SU-DHL-6 (cell line): ENCODE results near the gene KRTAP4-5.

ENCODE experiments used
- H2AFZ ChIP-seq: fragments of 200-600 bp; sonication (generic); 2 replicates; pipeline ENCODE4 v1.6.1; 2014; ENCODE audit warnings: low read depth, mild to moderate bottlenecking, moderate library complexity, mixed read lengths, antibody characterized with exemption, low read length; ENCODE audit not compliant: severe bottlenecking
- H3F3A ChIP-seq: fragments of 200-600 bp; shearing (Covaris generic); 2 replicates; pipeline ENCODE4 v1.6.0; 2016; ENCODE audit warnings: antibody characterized with exemption, mild to moderate bottlenecking; ENCODE audit not compliant: insufficient read depth
- H3K27ac ChIP-seq: fragments of 200-600 bp; sonication (generic); 2 replicates; pipeline ENCODE4 v1.5.1; 2016; ENCODE audit warnings: low read depth, mild to moderate bottlenecking, low read length, moderate library complexity, mixed read lengths
- H3K27me3 ChIP-seq: fragments of 200-600 bp; sonication (generic), shearing (Covaris generic); 2 replicates; pipeline ENCODE4 v1.6.0; 2014; ENCODE audit warnings: mild to moderate bottlenecking, low read length
- H3K36me3 ChIP-seq: fragments of 200-600 bp; sonication (generic); 2 replicates; pipeline ENCODE4 v1.6.1; 2014; ENCODE audit warnings: mild to moderate bottlenecking, low read length, mixed read lengths
- H3K4me2 ChIP-seq: fragments of 300-600, 200-600 bp; shearing (Covaris generic), sonication (generic); 2 replicates; pipeline ENCODE4 v1.6.0; 2014; ENCODE audit warnings: low read length, low read depth, mild to moderate bottlenecking; ENCODE audit not compliant: poor library complexity, severe bottlenecking
- H3K4me3 ChIP-seq: fragments of 200-600 bp; sonication (generic); 2 replicates; pipeline ENCODE4 v1.5.1; 2014; ENCODE audit warnings: antibody characterized with exemption, low read length, mild to moderate bottlenecking, mixed read lengths; ENCODE audit not compliant: insufficient read depth, poor library complexity, severe bottlenecking
- H3K79me2 ChIP-seq: fragments of 200-600 bp; sonication (generic); 2 replicates; pipeline ENCODE4 v1.6.1; 2014; ENCODE audit warnings: mild to moderate bottlenecking, low read length, moderate library complexity; ENCODE audit not compliant: insufficient read depth
- H3K9ac ChIP-seq: fragments of 200-600 bp; sonication (generic); 2 replicates; pipeline ENCODE4 v1.7.0; 2014; ENCODE audit warnings: mild to moderate bottlenecking, low read length
- H3K9me2 ChIP-seq: fragments of 200-600 bp; sonication (generic); replicated peaks from 2 replicates; pipeline ENCODE4 v1.6.1; 2014; ENCODE audit warnings: low read length; ENCODE audit not compliant: insufficient read depth
- H3K9me3 ChIP-seq: fragments of 200-600 bp; sonication (generic); 2 replicates; pipeline ENCODE4 v1.6.1; 2014; ENCODE audit warnings: low read length, mixed read lengths; ENCODE audit not compliant: insufficient read depth
- H4K20me1 ChIP-seq: fragments of 200-600 bp; sonication (generic); 2 replicates; pipeline ENCODE4 v1.6.1; 2014; ENCODE audit warnings: low read depth, mild to moderate bottlenecking, antibody characterized with exemption, low read length, moderate library complexity, mixed read lengths
- EZH2phosphoT487 ChIP-seq: fragments of 200-600 bp; sonication (generic), shearing (Covaris generic); conservative IDR thresholded peaks from 2 replicates; pipeline ENCODE4 v1.6.1; 2018; ENCODE audit warnings: mild to moderate bottlenecking, antibody characterized with exemption, low read length, moderate library complexity, mixed read lengths
- TF ChIP-seq, protein P1 (sequence below): fragments of 200-600 bp; sonication (generic); IDR thresholded peaks from one replicate; pipeline ENCODE4 v1.5.1; 2017; ENCODE audit warnings: antibody characterized with exemption, mild to moderate bottlenecking, low read length, moderate library complexity; ENCODE audit not compliant: insufficient read depth, poor library complexity, severe bottlenecking

KRTAP4-5 gene

DNA sequence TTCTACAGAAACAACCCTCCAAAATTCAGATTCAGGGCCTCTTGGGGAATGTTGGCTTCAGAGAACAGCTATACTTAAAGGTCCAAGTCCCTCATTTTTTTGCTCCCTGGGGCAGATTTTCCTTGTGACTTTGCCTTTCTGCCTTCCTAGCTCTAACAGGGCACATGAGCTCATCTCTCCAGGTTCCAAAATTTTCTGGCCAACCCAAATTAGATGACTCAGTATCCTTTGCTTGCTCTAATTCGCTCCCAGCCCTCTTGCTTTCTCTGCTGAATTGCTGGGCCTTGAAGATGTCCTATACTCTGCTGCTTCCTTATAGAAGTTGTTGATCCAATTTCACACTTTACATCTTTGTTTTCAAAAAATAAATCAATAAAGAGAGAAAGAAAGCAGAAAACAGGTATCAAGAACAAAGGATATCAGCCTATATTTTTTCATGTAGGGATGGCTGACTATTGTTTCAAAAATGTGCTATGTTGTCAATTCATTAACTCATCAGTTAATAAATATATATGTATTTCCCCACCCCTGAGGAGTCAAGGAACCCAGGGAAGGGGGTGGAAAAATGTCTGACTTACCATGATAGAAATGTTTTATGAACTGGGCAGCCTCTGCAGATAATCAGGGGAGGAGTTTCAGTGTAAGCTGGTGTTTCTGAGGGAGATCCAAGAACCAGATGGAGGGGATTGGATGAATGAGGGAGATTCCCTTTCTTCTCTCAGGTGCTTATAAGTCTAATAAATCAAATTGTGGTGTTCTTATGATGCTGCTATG lies 29.4 kb upstream of the KRTAP4-5 start:
- Histone ChIP-seq H3K4me3 (no peak overlapping the region), H3K9me3 (no peaks in the 10 kb centered on the region), H3K9ac (no peak overlapping the region), H3K79me2 (no peaks in the 10 kb centered on the region), H2AFZ (no peak overlapping the region), H3F3A (no peaks in the 10 kb centered on the region), H3K9me2 (no peaks in the 10 kb centered on the region), H3K27ac (no peak overlapping the region), H3K4me2 (no peak overlapping the region), H4K20me1 (no peaks in the 10 kb centered on the region), H3K27me3 (0 out of 2 replicates have a peak, but pooled peaks cover 3% of the 10 kb centered on the region), H3K36me3 (no peaks in the 10 kb centered on the region)
- TF ChIP-seq EZH2phosphoT487 = no peak
- TF ChIP-seq, protein P1, sequence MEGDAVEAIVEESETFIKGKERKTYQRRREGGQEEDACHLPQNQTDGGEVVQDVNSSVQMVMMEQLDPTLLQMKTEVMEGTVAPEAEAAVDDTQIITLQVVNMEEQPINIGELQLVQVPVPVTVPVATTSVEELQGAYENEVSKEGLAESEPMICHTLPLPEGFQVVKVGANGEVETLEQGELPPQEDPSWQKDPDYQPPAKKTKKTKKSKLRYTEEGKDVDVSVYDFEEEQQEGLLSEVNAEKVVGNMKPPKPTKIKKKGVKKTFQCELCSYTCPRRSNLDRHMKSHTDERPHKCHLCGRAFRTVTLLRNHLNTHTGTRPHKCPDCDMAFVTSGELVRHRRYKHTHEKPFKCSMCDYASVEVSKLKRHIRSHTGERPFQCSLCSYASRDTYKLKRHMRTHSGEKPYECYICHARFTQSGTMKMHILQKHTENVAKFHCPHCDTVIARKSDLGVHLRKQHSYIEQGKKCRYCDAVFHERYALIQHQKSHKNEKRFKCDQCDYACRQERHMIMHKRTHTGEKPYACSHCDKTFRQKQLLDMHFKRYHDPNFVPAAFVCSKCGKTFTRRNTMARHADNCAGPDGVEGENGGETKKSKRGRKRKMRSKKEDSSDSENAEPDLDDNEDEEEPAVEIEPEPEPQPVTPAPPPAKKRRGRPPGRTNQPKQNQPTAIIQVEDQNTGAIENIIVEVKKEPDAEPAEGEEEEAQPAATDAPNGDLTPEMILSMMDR = no peak

DNA sequence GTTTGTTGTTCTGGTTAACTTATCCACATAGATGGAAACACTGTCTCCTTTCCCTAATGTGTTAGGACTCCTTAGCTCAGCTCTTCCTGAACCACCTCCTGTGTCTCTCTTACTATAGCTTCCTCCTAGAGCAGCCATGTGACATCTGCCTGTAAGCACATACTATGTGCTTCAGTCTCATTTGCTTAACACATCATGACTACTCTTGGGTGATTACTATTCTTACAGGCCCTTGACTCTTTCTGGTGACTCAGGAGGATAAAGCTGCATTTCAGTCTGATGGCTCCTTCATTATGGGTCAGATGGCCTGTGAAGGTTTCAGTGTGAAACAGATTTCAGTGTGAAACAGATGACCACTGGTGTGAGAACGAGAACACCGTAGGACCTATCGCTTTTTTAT lies 28.7 kb upstream of the KRTAP4-5 start:
- no peaks in the 10 kb centered on the region for H3F3A ChIP-seq
- no peak overlapping the region for H3K9ac ChIP-seq
- H3K36me3 ChIP-seq = no peaks in the 10 kb centered on the region
- no peak for TF ChIP-seq EZH2phosphoT487
- TF ChIP-seq, protein P1 = no peak
- H3K9me3 ChIP-seq = no peaks in the 10 kb centered on the region
- H3K79me2 ChIP-seq = no peaks in the 10 kb centered on the region
- H3K9me2 ChIP-seq = no peaks in the 10 kb centered on the region
- H4K20me1 ChIP-seq = no peaks in the 10 kb centered on the region
- H3K4me2 ChIP-seq = no peak overlapping the region
- 0 out of 2 replicates have a peak, but pooled peaks cover 3% of the 10 kb centered on the region for H3K27me3 ChIP-seq
- H3K4me3 ChIP-seq = no peak overlapping the region
- no peak overlapping the region for H2AFZ ChIP-seq
- H3K27ac ChIP-seq = no peak overlapping the region

DNA sequence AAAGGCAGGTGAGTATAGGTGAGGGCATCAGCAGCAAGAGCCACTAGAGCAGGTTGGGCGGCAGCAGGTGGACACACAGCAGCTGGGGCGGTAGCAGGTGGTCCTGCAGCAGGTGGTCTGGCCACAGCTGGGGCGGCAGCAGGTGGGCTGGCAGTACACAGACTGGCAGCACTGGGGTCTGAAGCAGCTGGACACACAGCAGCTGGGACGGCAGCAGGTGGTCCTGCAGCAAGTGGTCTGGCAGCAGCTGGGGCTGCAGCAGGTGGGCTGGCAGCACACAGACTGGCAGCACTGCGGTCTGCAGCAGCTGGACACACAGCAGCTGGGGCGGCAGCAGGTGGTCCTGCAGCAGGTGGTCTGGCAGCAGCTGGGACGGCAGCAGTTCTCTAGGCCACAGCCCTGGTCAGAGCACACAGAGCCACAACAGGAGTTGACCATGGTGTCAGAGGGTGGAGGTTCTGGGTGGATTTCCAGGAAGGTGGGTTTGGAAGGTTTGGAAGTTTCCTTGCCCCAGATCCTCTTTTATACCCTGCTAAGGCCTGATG lies 28.2 kb upstream of the KRTAP4-5 start, which contains the start of gene KRTAP4-2:
KRTAP4-2 (minus strand) TSS at position 495 of the 545 bp plus-strand sequence; CDS start at position 438, 57 bp downstream.
- H4K20me1 ChIP-seq = no peaks in the 10 kb centered on the region

More for the DNA sequence above, 28.2 kb upstream of the KRTAP4-5 start, which contains the start of gene KRTAP4-2:
- no peak within 1 kb of the TSS for H3K4me3 ChIP-seq
- no peak within 1 kb of the TSS for H2AFZ ChIP-seq
- no peaks in the 10 kb centered on the region for H3F3A ChIP-seq
- H3K36me3 ChIP-seq = no peaks in the 10 kb centered on the region
- H3K79me2 ChIP-seq = no peaks in the 10 kb centered on the region
- H3K4me2 ChIP-seq = no peak within 1 kb of the TSS
- H3K9me3 ChIP-seq = no peaks in the 10 kb centered on the region
- no peak for TF ChIP-seq EZH2phosphoT487
- TF ChIP-seq, protein P1 = no peak
- no peak within 1 kb of the TSS for H3K27ac ChIP-seq
- no peaks in the 10 kb centered on the region for H3K9me2 ChIP-seq
- H3K9ac ChIP-seq = no peak within 1 kb of the TSS
- 0 out of 2 replicates have a peak, but pooled peaks cover 3% of the 10 kb centered on the region for H3K27me3 ChIP-seq
